Tibial nerve (tissue), 4 donors: ENCODE data around the gene IRF1.

Experiments used
- EP300 ChIP-seq, 2 donors: sonication (generic); formaldehyde crosslinking; IDR thresholded peaks; one replicate each; pipeline ENCODE4 v1.6.1; 2017; ENCODE audit warnings: antibody characterized with exemption in 2 of 2, mild to moderate bottlenecking in 1 of 2
- POLR2A ChIP-seq, 2 donors: fragments of 450-650 bp; IDR thresholded peaks; one replicate each; pipeline ENCODE4 v1.6.1; 2017; ENCODE audit warnings: antibody characterized with exemption in 2 of 2, mild to moderate bottlenecking in 2 of 2, moderate library complexity in 2 of 2
- TF ChIP-seq, protein P1 (sequence below), 5 experiments: fragments of 200-600 bp in 3 of 5; fragments of 450-650 bp in 2 of 5; sonication (generic) in 3 of 5; IDR thresholded peaks; one replicate each; pipeline ENCODE4 v1.5.1; 2016 to 2019; ENCODE audit warnings: antibody characterized with exemption in 5 of 5, mild to moderate bottlenecking in 3 of 5, moderate library complexity in 2 of 5

GRCh38 chr5:132458226-132458560, 32.4 kb downstream of the IRF1 start:
- TF ChIP-seq, protein P1, sequence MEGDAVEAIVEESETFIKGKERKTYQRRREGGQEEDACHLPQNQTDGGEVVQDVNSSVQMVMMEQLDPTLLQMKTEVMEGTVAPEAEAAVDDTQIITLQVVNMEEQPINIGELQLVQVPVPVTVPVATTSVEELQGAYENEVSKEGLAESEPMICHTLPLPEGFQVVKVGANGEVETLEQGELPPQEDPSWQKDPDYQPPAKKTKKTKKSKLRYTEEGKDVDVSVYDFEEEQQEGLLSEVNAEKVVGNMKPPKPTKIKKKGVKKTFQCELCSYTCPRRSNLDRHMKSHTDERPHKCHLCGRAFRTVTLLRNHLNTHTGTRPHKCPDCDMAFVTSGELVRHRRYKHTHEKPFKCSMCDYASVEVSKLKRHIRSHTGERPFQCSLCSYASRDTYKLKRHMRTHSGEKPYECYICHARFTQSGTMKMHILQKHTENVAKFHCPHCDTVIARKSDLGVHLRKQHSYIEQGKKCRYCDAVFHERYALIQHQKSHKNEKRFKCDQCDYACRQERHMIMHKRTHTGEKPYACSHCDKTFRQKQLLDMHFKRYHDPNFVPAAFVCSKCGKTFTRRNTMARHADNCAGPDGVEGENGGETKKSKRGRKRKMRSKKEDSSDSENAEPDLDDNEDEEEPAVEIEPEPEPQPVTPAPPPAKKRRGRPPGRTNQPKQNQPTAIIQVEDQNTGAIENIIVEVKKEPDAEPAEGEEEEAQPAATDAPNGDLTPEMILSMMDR (IDR thresholded peaks at IDR 0.05): no peak
- no peak for TF ChIP-seq POLR2A (IDR thresholded peaks at IDR 0.05)
- no peak for TF ChIP-seq EP300 (IDR thresholded peaks at IDR 0.05)
